ENCODE data around the gene FBXO45.
"Not testable (repeated sequence)": the region's sequence is repeated elsewhere in the genome, so short reads cannot be mapped to it uniquely, and the experiment has no call there.

DNA sequence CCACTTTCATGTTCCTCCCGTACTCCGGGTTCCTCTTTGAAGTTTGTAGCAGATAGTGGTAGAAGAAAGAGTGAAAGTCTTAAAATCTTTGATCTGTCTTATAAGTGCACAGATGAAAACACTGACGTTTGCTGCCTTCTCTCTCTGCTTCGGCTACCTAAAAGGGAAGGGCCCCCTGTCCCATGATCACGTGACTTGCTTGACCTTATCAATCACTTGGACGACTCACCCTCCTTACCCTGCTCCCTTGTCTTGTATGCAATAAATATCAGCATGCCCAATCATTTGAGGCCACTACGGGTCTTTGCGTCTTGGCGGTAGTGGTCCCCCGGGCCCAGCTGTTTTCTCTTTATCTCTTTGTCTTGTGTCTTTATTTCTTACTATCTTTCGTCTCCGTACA is 47.2 kb upstream of the FBXO45 start:
- TF ChIP-seq, protein P1, sequence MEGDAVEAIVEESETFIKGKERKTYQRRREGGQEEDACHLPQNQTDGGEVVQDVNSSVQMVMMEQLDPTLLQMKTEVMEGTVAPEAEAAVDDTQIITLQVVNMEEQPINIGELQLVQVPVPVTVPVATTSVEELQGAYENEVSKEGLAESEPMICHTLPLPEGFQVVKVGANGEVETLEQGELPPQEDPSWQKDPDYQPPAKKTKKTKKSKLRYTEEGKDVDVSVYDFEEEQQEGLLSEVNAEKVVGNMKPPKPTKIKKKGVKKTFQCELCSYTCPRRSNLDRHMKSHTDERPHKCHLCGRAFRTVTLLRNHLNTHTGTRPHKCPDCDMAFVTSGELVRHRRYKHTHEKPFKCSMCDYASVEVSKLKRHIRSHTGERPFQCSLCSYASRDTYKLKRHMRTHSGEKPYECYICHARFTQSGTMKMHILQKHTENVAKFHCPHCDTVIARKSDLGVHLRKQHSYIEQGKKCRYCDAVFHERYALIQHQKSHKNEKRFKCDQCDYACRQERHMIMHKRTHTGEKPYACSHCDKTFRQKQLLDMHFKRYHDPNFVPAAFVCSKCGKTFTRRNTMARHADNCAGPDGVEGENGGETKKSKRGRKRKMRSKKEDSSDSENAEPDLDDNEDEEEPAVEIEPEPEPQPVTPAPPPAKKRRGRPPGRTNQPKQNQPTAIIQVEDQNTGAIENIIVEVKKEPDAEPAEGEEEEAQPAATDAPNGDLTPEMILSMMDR (conservative IDR thresholded peaks at IDR 0.05; ENCODE audit: low read length): not testable (repeated sequence)
- not testable (repeated sequence) for TF ChIP-seq EZH2phosphoT487 (IDR thresholded peaks at IDR 0.05; ENCODE audit: borderline replicate concordance)
